Stomach (tissue), 4 donors: ENCODE data around the gene BNC2.

Source experiments
- EP300 ChIP-seq: sonication (generic); formaldehyde crosslinking; IDR thresholded peaks from one replicate; pipeline ENCODE4 v1.6.1; 2017; ENCODE audit warnings: antibody characterized with exemption
- POLR2A ChIP-seq, 4 donors: fragments of 450-650 bp; IDR thresholded peaks; one replicate each; pipeline ENCODE4 v1.6.1; 2016; ENCODE audit warnings: antibody characterized with exemption in 4 of 4, control low read depth in 2 of 4, mild to moderate bottlenecking in 1 of 4, moderate library complexity in 1 of 4
- POLR2AphosphoS5 ChIP-seq, 3 donors: sonication (generic); formaldehyde crosslinking; IDR thresholded peaks; one replicate each; pipeline ENCODE4 v1.6.1; 2016; ENCODE audit warnings: antibody characterized with exemption in 3 of 3
- TF ChIP-seq, protein P1 (sequence below), 7 experiments: fragments of 450-650 bp in 4 of 7; fragments of 200-600 bp in 3 of 7; sonication (generic) in 3 of 7; IDR thresholded peaks; one replicate each; pipeline ENCODE4 v1.5.1; 2016 to 2019; ENCODE audit warnings: antibody characterized with exemption in 7 of 7, control low read depth in 2 of 7, mild to moderate bottlenecking in 1 of 7

DNA sequence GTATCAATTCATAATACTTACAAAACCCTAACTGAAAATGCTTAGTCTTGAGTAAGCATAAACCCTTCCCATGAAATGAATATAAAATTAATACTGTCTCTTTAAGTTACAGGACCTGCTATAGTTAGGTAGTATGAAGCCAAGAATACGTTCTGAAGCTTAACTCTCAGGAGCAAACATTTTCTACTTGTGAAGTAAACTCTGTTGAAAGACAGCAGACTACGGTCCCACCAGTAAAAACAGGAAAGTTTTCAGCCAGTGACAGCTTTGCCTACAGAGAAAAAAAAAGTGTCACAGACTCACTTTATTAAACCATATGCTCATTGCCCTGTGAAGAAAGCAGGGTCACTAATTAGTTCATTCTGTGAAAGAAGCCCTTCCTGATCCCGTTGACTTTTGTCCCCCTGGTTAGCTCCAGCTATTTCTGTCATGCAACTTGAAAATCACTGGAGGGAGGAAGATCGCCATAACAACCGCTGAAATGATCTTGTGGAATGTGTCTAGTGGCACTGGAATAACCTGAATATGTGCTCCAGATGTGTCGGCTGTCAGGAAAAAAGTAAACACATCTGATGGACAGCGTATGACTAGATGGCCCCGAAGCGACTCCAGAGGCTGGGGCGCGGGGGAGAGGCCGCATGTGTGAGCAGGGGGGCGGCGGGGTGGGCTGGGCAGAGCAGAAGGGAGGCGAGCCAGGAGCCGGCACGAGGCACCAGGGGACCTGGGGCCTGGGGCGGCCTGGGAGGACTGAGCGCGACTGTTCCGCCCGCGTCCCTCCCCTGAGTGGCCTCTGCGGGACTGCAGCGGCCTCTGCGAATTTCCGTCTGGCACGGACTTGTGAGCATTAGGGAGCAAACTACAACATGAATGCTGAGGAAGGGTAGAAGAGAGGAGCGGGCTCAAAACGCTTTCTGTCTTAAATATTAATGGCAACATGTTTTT lies 41.9 kb downstream of the BNC2 start:
- TF ChIP-seq, protein P1, sequence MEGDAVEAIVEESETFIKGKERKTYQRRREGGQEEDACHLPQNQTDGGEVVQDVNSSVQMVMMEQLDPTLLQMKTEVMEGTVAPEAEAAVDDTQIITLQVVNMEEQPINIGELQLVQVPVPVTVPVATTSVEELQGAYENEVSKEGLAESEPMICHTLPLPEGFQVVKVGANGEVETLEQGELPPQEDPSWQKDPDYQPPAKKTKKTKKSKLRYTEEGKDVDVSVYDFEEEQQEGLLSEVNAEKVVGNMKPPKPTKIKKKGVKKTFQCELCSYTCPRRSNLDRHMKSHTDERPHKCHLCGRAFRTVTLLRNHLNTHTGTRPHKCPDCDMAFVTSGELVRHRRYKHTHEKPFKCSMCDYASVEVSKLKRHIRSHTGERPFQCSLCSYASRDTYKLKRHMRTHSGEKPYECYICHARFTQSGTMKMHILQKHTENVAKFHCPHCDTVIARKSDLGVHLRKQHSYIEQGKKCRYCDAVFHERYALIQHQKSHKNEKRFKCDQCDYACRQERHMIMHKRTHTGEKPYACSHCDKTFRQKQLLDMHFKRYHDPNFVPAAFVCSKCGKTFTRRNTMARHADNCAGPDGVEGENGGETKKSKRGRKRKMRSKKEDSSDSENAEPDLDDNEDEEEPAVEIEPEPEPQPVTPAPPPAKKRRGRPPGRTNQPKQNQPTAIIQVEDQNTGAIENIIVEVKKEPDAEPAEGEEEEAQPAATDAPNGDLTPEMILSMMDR (IDR thresholded peaks at IDR 0.05): no peak
- TF ChIP-seq POLR2AphosphoS5 (IDR thresholded peaks at IDR 0.05) (no peak), POLR2A (IDR thresholded peaks at IDR 0.05) (no peak), EP300 (no peak)
